ENCODE results near the gene OLFM2. TPM values are rescaled to one million over a fixed set of nuclear protein-coding genes. Genes with fewer than 3 reads are reported as not detected.
A peak's percentile ranks its signal among the peaks of the same experiment; 100 is the strongest.

The OLFM2 gene
- total RNA-seq, 1 donor, result 0.43 TPM

DNA sequence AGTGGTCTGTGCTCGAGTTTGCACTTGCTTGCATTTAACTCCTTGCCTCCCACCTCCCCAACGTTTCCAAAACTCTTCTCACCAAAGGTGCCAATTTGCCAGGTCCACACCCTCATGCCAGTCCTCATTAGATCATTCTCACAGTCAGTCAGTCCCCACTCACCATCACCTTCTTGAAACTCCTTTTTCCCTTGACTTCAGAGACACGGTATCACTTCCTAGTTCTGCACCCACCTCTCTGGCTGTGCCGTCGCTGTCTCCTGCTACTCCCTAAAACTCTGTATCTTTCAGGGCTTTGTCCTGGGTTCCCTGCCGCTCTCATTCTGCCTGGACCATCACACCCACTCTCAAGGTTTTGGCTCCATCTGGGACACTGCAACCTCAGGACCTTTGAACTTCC lies 19.6 kb downstream of the OLFM2 start:
- TF ChIP-seq, protein P1, sequence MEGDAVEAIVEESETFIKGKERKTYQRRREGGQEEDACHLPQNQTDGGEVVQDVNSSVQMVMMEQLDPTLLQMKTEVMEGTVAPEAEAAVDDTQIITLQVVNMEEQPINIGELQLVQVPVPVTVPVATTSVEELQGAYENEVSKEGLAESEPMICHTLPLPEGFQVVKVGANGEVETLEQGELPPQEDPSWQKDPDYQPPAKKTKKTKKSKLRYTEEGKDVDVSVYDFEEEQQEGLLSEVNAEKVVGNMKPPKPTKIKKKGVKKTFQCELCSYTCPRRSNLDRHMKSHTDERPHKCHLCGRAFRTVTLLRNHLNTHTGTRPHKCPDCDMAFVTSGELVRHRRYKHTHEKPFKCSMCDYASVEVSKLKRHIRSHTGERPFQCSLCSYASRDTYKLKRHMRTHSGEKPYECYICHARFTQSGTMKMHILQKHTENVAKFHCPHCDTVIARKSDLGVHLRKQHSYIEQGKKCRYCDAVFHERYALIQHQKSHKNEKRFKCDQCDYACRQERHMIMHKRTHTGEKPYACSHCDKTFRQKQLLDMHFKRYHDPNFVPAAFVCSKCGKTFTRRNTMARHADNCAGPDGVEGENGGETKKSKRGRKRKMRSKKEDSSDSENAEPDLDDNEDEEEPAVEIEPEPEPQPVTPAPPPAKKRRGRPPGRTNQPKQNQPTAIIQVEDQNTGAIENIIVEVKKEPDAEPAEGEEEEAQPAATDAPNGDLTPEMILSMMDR (IDR thresholded peaks at IDR 0.05; ENCODE audit: insufficient read depth, low read depth, low read length), result no peak
- no peak for DNase-seq (ENCODE audit: low read depth)
- H3K4me3 ChIP-seq (ENCODE audit: low read depth, low read length), result no peak overlapping the region

DNA sequence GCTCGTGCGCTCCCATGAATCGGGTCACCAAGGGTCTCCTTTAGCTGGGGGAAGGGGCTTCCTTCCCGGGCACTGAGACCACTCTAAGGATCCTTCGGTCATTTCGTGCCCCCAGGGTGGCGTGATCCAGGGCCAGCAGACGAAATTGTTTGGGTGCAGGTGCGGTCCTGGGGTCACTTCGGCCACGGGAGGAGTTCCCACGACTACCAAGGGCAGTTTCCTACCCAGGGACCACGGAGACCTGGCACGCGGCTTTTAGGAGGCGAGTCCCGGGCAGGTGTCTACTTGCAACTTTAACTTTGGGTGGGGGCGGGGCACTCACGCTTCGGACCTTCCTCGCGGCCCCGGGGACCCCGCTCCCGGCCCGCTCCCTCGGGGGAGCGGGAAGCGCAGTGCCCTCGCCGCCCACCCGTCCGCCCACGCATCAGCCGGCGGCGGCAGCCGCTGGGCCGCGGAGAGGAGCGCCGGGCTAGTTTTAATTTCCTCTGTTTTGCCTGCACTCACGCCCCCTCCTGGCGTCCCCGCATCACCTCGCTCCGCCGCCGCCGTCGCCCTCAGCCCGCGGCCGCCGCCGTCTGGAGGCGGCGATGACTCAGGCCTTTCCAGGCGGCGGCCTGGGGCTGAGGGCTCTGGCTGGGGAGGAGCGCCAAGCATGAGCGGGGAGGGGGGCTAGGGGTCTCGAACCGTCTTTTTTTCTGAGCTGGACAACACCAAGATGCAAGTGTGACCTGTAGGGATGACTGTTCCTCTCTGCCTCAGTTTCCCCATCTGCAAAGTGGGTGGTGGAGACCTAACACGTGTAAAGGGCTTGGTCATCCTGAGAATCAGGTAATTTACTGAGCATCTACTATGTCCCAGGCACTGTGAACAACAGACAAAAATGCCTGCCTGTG lies 21.8 kb downstream of the OLFM2 start:
- DNase-seq (ENCODE audit: low read depth), result peak; percentile 85
- peak overlapping the region; percentile 63 for H3K4me3 ChIP-seq (ENCODE audit: low read depth, low read length)
- TF ChIP-seq, protein P1 (IDR thresholded peaks at IDR 0.05; ENCODE audit: insufficient read depth, low read depth, low read length), result peak; percentile 52

DNA sequence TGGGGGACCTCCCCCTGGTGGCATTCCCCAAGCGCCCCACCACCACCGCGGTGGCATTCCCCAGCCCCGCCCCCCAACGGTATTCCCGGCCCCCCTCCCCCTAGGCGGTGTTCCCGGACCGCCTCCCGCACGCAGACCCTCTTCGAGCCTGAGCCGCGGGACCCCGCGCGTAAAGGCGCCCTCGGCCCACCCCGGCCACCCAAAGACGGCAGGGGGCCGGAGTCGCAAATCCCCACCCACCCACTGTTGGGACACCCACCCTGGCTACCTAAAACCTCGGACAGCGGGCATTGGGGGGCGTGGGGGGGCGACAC lies 22.4 kb downstream of the OLFM2 start:
- no peak for DNase-seq (ENCODE audit: low read depth)
- TF ChIP-seq, protein P1 (IDR thresholded peaks at IDR 0.05; ENCODE audit: insufficient read depth, low read depth, low read length), result no peak
- H3K4me3 ChIP-seq (ENCODE audit: low read depth, low read length), result peak overlapping the region; percentile 63

DNA sequence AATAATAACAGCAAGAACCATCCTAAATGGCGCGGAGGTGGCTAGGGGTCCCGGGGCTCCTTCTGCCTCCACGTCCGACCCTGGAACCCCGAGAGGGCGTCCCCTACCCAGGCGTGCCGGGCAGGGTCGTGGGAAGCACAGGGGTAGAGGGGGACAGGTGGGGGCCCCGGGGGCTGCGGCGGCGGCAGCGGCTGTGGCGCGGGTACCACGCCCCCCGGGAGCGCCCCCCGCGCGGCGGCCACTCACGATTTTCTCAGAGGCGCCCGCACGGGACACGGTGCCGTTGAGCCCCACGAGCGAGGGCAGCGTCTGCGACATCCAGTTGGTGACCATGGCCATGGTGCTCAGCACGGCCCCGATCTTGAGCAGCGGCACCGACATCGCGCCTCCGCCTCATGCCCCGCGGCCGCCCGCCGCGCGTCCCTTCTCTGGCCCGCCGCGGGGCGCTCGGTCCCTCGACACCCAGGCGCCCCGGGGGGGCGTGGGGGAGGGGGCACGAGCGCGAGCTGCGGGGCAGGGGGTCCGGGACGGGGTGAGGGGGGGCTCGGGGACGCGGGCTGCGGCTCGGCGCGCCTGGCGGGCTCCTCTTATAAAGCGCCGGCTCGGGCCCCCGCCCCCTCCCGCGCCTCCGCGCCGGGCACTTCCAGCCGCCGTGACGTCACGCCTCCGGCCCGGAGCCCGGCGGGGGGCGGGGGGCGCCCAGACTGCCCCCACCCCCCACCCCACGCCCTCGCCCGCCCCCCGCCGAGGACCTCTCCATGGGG lies 22.9 kb downstream of the OLFM2 start:
- DNase-seq (ENCODE audit: low read depth), result peak; percentile 8
- peak overlapping the region; percentile 63 for H3K4me3 ChIP-seq (ENCODE audit: low read depth, low read length)
- TF ChIP-seq, protein P1 (IDR thresholded peaks at IDR 0.05; ENCODE audit: insufficient read depth, low read depth, low read length), result no peak

DNA sequence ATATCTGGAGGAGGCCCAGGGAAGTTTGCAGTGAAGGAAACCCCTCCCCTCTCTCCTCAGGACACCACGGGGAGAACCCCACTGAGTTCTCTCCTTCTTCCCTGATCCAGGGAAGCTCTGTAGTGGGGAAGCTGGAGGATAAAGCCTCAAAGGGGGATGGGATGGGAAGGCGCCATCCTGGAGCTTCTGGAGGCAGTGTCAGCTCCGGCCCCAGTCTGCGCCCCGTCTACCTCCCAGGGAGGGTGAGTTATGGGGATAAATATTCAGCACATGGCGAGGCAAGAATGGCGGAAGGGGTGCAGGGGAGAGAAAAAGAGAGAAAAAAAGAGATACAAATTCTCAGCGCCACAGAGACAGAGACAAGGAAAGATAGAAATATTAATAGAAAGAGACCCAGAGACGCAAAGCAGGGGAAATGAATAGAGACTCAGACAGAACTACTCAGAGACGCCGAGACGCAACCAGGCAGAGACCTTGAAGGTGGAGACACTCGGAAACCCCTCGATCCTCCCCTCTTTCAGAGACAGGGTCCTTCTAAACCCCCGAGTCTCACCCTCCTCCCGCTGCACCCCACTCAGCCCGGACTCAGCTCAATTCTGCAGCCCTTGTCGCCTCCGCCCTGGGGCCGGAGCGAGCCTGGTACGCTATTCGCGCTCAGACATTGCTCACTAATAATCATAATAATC lies 23.6 kb downstream of the OLFM2 start:
- no peak overlapping the region for H3K4me3 ChIP-seq (ENCODE audit: low read depth, low read length)
- TF ChIP-seq, protein P1 (IDR thresholded peaks at IDR 0.05; ENCODE audit: insufficient read depth, low read depth, low read length), result no peak
- DNase-seq (ENCODE audit: low read depth), result no peak

DNA sequence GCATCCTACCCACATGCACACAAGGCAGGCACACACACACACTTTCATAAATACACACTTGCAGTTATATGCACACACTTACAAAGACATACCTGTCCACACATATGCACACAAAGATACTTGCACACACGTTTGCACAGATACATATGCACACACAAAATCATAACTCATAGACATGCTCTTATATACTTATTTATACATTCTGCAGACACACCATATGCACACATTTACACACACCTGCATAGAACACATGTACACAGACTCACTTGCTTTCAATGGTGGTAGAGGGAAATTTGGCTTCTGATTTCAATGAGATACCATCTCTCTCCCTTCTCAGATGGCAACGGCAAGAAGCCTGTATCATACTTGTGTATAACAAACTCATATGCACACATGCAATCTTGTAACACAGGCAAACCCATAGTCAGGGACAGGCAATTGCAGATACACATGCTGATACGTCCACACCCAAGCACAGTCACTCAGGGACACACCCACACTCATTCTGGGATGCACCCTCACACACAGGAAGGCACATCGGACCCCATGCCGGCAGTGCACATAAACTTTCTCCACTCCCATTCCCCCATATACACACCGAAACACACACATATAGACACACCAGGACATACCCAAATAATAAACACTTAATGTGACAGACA lies 24.7 kb downstream of the OLFM2 start:
- no peak overlapping the region for H3K4me3 ChIP-seq (ENCODE audit: low read depth, low read length)
- DNase-seq (ENCODE audit: low read depth), result no peak
- TF ChIP-seq, protein P1 (IDR thresholded peaks at IDR 0.05; ENCODE audit: insufficient read depth, low read depth, low read length), result no peak

Data from fibroblast of villous mesenchyme (primary cell).